Smooth muscle cell (in vitro differentiated cells): ENCODE results near the gene RIOX2. TPM values are rescaled to one million over a fixed set of nuclear protein-coding genes. Genes with fewer than 3 reads are reported as not detected.

Source experiments
- DNase-seq: peaks from one replicate; lab custom pipeline; 2025; ENCODE audit not compliant: unreplicated experiment; lab: John Stamatoyannopoulos, UW
- H2AFZ ChIP-seq: fragments of 200-600 bp; sonication (generic); 2 replicates; pipeline ENCODE4 v1.6.0; 2016; ENCODE audit warnings: antibody characterized with exemption, low read depth, mild to moderate bottlenecking
- H3F3A ChIP-seq: fragments of 200-600 bp; sonication (generic); 2 replicates; pipeline ENCODE4 v1.6.0; 2017; ENCODE audit warnings: antibody characterized with exemption, low read depth
- H3K27ac ChIP-seq: fragments of 200-600 bp; sonication (generic); 2 replicates; pipeline ENCODE4 v1.5.1; 2016; ENCODE audit warnings: low read depth, mild to moderate bottlenecking
- H3K27me3 ChIP-seq: fragments of 200-600 bp; sonication (generic); 2 replicates; pipeline ENCODE4 v1.6.1; 2016; ENCODE audit warnings: low read depth, mild to moderate bottlenecking
- H3K36me3 ChIP-seq: fragments of 200-600 bp; sonication (generic); 2 replicates; pipeline ENCODE4 v1.5.1; 2016; ENCODE audit warnings: low read depth
- H3K4me1 ChIP-seq: fragments of 200-600 bp; sonication (generic); 2 replicates; pipeline ENCODE4 v1.5.1; 2016; ENCODE audit warnings: low read depth
- H3K4me2 ChIP-seq: fragments of 200-600 bp; sonication (generic); 2 replicates; pipeline ENCODE4 v1.6.0; 2016; ENCODE audit warnings: mild to moderate bottlenecking
- H3K4me3 ChIP-seq: fragments of 200-600 bp; sonication (generic); 2 replicates; pipeline ENCODE4 v1.5.1; 2016; ENCODE audit warnings: mild to moderate bottlenecking
- H3K79me2 ChIP-seq: fragments of 200-600 bp; sonication (generic); 2 replicates; pipeline ENCODE4 v1.6.0; 2016; ENCODE audit warnings: low read depth, mild to moderate bottlenecking
- H3K9ac ChIP-seq: fragments of 200-600 bp; sonication (generic); 2 replicates; pipeline ENCODE4 v1.6.0; 2016; ENCODE audit warnings: low read depth
- H3K9me3 ChIP-seq: fragments of 200-600 bp; sonication (generic); replicated peaks from 2 replicates; pipeline ENCODE4 v1.5.1; 2016; ENCODE audit warnings: low read depth
- H4K20me1 ChIP-seq: fragments of 200-600 bp; sonication (generic); 2 replicates; pipeline ENCODE4 v1.6.0; 2016; ENCODE audit warnings: low read depth
- WGBS: methylation state at CpG from one replicate; pipeline ENCODE4 v1.1.7; 2016; ENCODE audit warnings: low lambda C conversion rate; 5-methylcytosine and 5-hydroxymethylcytosine counted together
- polyA plus RNA-seq: library from polyadenylated mRNA; unstranded; fragments of >200 nt; fragmentation: Nextera tagmentation; extraction: Ambion mirVana; gene quantifications from 2 replicates; pipeline ENCODE4 v1.2.1, GENCODE V29; 2016
- total RNA-seq: library from RNA; depleted of rRNA; stranded (reverse); fragments of >200 nt; gene quantifications from 2 replicates; pipeline ENCODE4 v1.2.3, GENCODE V29; 2014
- TF ChIP-seq, protein P1 (sequence below): fragments of 200-600 bp; sonication (generic); IDR thresholded peaks from 2 replicates; pipeline ENCODE4 v1.5.1; 2017; ENCODE audit warnings: borderline replicate concordance, mild to moderate bottlenecking, antibody characterized with exemption; ENCODE audit not compliant: insufficient read depth, poor library complexity, severe bottlenecking

RIOX2 gene
- total and polyA plus RNA-seq, 2 experiments from 2014 or later, result 14.6 to 17.8 TPM

DNA sequence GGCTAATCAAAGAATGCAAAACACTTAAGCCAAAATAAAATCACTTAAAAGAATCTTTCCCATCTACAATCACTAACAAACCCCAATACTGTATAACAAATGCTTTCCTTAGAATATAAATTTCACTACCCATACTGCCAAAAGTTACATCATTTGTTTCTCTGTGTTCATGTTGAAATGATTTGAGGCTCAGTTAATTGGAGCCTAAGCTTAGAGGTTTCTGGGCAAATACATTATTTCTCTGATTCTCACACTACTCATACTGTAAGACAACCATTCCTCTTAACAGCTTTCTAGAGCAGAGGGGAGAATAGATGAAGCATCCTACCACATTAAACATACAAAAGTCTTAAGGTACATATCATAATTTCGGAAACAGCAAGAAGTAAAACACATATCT lies 2.1 kb downstream of the RIOX2 start:
- H3K9me3 ChIP-seq, result no peaks in the 10 kb centered on the region
- peaks cover 5% of the 10 kb centered on the region for H3K4me1 ChIP-seq
- peaks cover 17% of the 10 kb centered on the region for H3K79me2 ChIP-seq
- H4K20me1 ChIP-seq, result no peaks in the 10 kb centered on the region
- H3K9ac ChIP-seq, result no peak overlapping the region
- H3K4me2 ChIP-seq, result no peak overlapping the region
- H3K27me3 ChIP-seq, result no peaks in the 10 kb centered on the region
- H3K36me3 ChIP-seq, result no peaks in the 10 kb centered on the region
- no peak overlapping the region for H3K27ac ChIP-seq
- no peak overlapping the region for H3K4me3 ChIP-seq
- no peak for DNase-seq
- TF ChIP-seq, protein P1, sequence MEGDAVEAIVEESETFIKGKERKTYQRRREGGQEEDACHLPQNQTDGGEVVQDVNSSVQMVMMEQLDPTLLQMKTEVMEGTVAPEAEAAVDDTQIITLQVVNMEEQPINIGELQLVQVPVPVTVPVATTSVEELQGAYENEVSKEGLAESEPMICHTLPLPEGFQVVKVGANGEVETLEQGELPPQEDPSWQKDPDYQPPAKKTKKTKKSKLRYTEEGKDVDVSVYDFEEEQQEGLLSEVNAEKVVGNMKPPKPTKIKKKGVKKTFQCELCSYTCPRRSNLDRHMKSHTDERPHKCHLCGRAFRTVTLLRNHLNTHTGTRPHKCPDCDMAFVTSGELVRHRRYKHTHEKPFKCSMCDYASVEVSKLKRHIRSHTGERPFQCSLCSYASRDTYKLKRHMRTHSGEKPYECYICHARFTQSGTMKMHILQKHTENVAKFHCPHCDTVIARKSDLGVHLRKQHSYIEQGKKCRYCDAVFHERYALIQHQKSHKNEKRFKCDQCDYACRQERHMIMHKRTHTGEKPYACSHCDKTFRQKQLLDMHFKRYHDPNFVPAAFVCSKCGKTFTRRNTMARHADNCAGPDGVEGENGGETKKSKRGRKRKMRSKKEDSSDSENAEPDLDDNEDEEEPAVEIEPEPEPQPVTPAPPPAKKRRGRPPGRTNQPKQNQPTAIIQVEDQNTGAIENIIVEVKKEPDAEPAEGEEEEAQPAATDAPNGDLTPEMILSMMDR, result no peak
- no peaks in the 10 kb centered on the region for H3F3A ChIP-seq
- no peak overlapping the region for H2AFZ ChIP-seq
- WGBS, result 94% methylated on average over 1 of the region's 1 CpG

DNA sequence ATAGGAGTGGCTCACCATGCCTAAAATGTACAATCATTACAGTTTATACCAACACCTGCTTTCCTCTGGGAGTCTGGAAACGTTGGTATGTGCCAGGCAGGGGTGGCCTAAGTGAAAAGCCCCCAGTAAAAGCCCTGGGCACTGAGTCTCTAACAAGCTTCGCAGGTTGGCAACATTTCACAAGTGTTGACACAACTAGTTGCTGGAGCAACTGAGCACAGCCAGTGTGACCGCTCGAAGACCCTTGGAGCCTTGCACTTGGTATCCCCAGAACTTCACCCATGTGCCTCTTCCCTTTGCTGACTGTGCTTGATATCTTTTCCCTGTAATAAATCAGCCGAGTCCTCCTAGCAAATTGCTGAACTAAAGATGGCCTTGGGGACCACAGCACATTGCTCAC lies 2.7 kb downstream of the RIOX2 start:
- Histone ChIP-seq H3K4me1 (peaks cover 5% of the 10 kb centered on the region), H3K79me2 (peaks cover 17% of the 10 kb centered on the region), H3K27me3 (no peaks in the 10 kb centered on the region), H4K20me1 (no peaks in the 10 kb centered on the region), H3K9ac (no peak overlapping the region), H3K36me3 (no peaks in the 10 kb centered on the region), H3K27ac (no peak overlapping the region), H3K4me2 (no peak overlapping the region), H3K9me3 (no peaks in the 10 kb centered on the region), H2AFZ (no peak overlapping the region), H3K4me3 (no peak overlapping the region), H3F3A (no peaks in the 10 kb centered on the region)
- 83% methylated on average over 5 of the region's 5 CpGs for WGBS
- TF ChIP-seq, protein P1, result no peak
- DNase-seq, result no peak

DNA sequence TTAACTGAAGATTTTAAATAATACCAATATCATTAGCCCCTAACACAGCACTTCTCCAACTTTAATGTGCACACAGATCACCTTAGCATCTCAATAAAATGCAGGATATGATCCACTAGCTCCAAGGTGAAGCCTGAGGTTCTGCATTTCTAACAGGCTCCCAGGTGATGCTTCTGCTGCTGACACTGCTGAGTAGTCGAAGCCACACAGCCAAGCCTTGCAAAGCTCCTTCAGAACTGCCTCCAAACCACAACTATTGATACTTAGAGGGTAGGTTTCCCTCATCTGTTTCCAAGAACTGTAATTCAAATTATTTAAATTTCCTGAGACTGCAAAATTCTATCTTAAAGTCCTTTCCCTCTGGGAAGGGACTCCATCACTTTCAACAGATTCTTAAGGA lies 3.9 kb downstream of the RIOX2 start:
- Histone ChIP-seq H3K27ac (no peak overlapping the region), H3K4me3 (no peak overlapping the region), H3K4me1 (peaks cover 5% of the 10 kb centered on the region), H4K20me1 (peaks cover 7% of the 10 kb centered on the region), H2AFZ (no peak overlapping the region), H3K27me3 (no peaks in the 10 kb centered on the region), H3K79me2 (peaks cover 21% of the 10 kb centered on the region), H3K9me3 (no peaks in the 10 kb centered on the region), H3K9ac (no peak overlapping the region), H3K4me2 (no peak overlapping the region), H3K36me3 (no peaks in the 10 kb centered on the region), H3F3A (no peaks in the 10 kb centered on the region)
- DNase-seq, result no peak
- TF ChIP-seq, protein P1, result no peak
- 91% methylated on average over 1 of the region's 1 CpG for WGBS

DNA sequence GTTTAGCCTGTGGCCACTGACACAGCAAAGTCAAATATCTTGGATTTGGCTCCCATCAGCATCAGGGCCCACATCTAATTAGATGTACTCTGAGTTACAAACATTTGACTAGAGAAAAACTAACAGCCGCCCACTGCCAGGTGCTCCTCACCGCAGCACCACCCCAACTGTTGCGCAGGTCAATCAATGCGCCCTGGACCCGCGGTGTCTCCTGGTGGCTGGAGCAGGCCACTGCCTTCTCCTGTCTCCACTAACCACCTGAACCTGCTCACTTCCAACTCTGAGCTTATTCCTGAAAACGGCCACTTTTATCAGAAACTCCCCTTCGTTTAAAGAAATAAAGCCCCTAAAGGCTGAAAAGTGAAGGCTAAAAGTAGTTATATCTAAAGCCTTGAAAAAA lies 4.3 kb downstream of the RIOX2 start:
- peaks cover 24% of the 10 kb centered on the region for H3K79me2 ChIP-seq
- WGBS, result 95% methylated on average over 8 of the region's 8 CpGs
- no peak overlapping the region for H3K4me2 ChIP-seq
- no peak for DNase-seq
- H2AFZ ChIP-seq, result no peak overlapping the region
- peaks cover 11% of the 10 kb centered on the region for H4K20me1 ChIP-seq
- TF ChIP-seq, protein P1, result no peak
- no peaks in the 10 kb centered on the region for H3F3A ChIP-seq
- H3K9ac ChIP-seq, result no peak overlapping the region
- no peaks in the 10 kb centered on the region for H3K27me3 ChIP-seq
- no peaks in the 10 kb centered on the region for H3K9me3 ChIP-seq
- no peak overlapping the region for H3K4me3 ChIP-seq
- H3K27ac ChIP-seq, result no peak overlapping the region
- H3K4me1 ChIP-seq, result peaks cover 5% of the 10 kb centered on the region
- no peaks in the 10 kb centered on the region for H3K36me3 ChIP-seq
